Gastroesophageal sphincter (tissue), 3 donors: Measurements from ENCODE around the gene TULP3.

Experiments used
- EP300 ChIP-seq: sonication (generic); formaldehyde crosslinking; IDR thresholded peaks from one replicate; pipeline ENCODE4 v1.6.1; 2017; ENCODE audit warnings: antibody characterized with exemption, mild to moderate bottlenecking
- POLR2A ChIP-seq, 2 donors: fragments of 450-650 bp; IDR thresholded peaks; one replicate each; pipeline ENCODE4 v1.6.1; 2017; ENCODE audit warnings: antibody characterized with exemption in 2 of 2, mild to moderate bottlenecking in 2 of 2, moderate library complexity in 1 of 2
- POLR2AphosphoS5 ChIP-seq: sonication (generic); formaldehyde crosslinking; IDR thresholded peaks from one replicate; pipeline ENCODE4 v1.6.1; 2017; ENCODE audit warnings: antibody characterized with exemption
- TF ChIP-seq, protein P1 (sequence below), 4 experiments: fragments of 200-600 bp in 2 of 4; fragments of 450-650 bp in 2 of 4; sonication (generic) in 1 of 4; IDR thresholded peaks; one replicate each; pipeline ENCODE4 v1.5.1; 2017 to 2019; ENCODE audit warnings: antibody characterized with exemption in 4 of 4, mild to moderate bottlenecking in 2 of 4, moderate library complexity in 2 of 4

DNA sequence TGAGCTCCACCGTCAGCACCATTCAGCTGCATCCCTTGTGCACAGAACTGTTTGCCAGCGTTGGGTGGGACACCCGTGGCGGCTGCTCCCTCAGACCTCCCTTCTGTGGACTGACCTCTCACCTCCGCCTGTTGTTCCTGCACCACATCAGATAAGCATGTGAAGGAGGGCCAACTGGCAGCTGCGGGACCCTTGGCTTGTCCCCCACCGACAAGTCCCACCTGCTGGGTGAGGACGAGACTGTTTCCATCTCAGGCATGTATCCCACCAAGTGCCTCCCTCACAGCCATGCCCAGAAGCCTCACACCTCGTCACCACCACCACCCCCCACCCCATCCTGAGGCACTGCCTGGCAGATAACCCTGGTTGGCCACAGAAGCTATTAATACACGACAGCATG lies 49.9 kb downstream of the TULP3 start:
- TF ChIP-seq POLR2A (IDR thresholded peaks at IDR 0.05) (no peak), EP300 (no peak), POLR2AphosphoS5 (no peak)
- TF ChIP-seq, protein P1, sequence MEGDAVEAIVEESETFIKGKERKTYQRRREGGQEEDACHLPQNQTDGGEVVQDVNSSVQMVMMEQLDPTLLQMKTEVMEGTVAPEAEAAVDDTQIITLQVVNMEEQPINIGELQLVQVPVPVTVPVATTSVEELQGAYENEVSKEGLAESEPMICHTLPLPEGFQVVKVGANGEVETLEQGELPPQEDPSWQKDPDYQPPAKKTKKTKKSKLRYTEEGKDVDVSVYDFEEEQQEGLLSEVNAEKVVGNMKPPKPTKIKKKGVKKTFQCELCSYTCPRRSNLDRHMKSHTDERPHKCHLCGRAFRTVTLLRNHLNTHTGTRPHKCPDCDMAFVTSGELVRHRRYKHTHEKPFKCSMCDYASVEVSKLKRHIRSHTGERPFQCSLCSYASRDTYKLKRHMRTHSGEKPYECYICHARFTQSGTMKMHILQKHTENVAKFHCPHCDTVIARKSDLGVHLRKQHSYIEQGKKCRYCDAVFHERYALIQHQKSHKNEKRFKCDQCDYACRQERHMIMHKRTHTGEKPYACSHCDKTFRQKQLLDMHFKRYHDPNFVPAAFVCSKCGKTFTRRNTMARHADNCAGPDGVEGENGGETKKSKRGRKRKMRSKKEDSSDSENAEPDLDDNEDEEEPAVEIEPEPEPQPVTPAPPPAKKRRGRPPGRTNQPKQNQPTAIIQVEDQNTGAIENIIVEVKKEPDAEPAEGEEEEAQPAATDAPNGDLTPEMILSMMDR (IDR thresholded peaks at IDR 0.05): no peak
